Activated T-cell treated with anti-CD3 and anti-CD28 coated beads, Interleukin-2, amount 50 U/mL, for 4 hours (primary cell): Measurements from ENCODE around the gene PLEK. TPM values are rescaled to one million over a fixed set of nuclear protein-coding genes. Genes with fewer than 3 reads are reported as not detected.
A peak's percentile ranks its signal among the peaks of the same experiment; 100 is the strongest.

Experiments
- ATAC-seq, 2 donors: fragments of 200-7000 bp; cut with Tn5 transposase; one replicate each; pipeline ENCODE4 v1.10.0; 2021
- DNase-seq: peaks from one replicate; pipeline ENCODE4 v3.0.0-alpha.2; 2020
- H3K27me3 Mint-ChIP-seq: one replicate; pipeline ENCODE4 v1.8.0; 2021; ENCODE audit warnings: low read depth, mixed read lengths
- H3K36me3 Mint-ChIP-seq: one replicate; pipeline ENCODE4 v1.8.0; 2022; ENCODE audit warnings: mixed read lengths; ENCODE audit not compliant: insufficient read depth
- H3K4me1 Mint-ChIP-seq: one replicate; pipeline ENCODE4 v1.8.0; 2021; ENCODE audit warnings: low read depth, mixed read lengths
- H3K4me3 Mint-ChIP-seq: one replicate; pipeline ENCODE4 v1.8.0; 2021; ENCODE audit warnings: mild to moderate bottlenecking, moderate library complexity, mixed read lengths
- H3K9me3 Mint-ChIP-seq: one replicate; pipeline ENCODE4 v1.8.0; 2021; ENCODE audit warnings: mixed read lengths
- total RNA-seq, 3 donors: library from RNA; stranded (reverse); gene quantifications; one replicate each; pipeline ENCODE4 v1.2.1, GENCODE V29; 2021

PLEK gene
- total RNA-seq, 3 donors from 2014 or later = 2.6 to 7.8 (median 7.8) TPM

- Mint-ChIP-seq H3K9me3 (peaks cover 12% of the 10 kb centered on the region), H3K27me3 (peaks cover 2% of the 10 kb centered on the region), H3K4me3 (no peak overlapping the region), H3K36me3 (peaks cover under 1% of the 10 kb centered on the region), H3K4me1 (peaks cover 31% of the 10 kb centered on the region)
- no peak for ATAC-seq
- no peak for DNase-seq
These were observed 46.5 kb downstream of the PLEK start for GRCh38 chr2:68411397-68412126.

GRCh38 chr2:68412127-68412819 lies 47.2 kb downstream of the PLEK start:
- no peak for ATAC-seq
- no peak overlapping the region for H3K4me3 Mint-ChIP-seq
- H3K36me3 Mint-ChIP-seq = no peaks in the 10 kb centered on the region
- H3K9me3 Mint-ChIP-seq = peaks cover 9% of the 10 kb centered on the region
- H3K27me3 Mint-ChIP-seq = peaks cover 2% of the 10 kb centered on the region
- no peak for DNase-seq
- peaks cover 36% of the 10 kb centered on the region for H3K4me1 Mint-ChIP-seq

GRCh38 chr2:68413466-68413865 lies 48.4 kb downstream of the PLEK start:
- ATAC-seq (no peak), DNase-seq (no peak)
- no peak overlapping the region for H3K4me3 Mint-ChIP-seq
- no peaks in the 10 kb centered on the region for H3K9me3 Mint-ChIP-seq
- no peaks in the 10 kb centered on the region for H3K36me3 Mint-ChIP-seq
- peaks cover 2% of the 10 kb centered on the region for H3K27me3 Mint-ChIP-seq
- H3K4me1 Mint-ChIP-seq = peaks cover 46% of the 10 kb centered on the region

GRCh38 chr2:68414452-68414851 lies 49.4 kb downstream of the PLEK start:
- DNase-seq = no peak
- Mint-ChIP-seq H3K36me3 (no peaks in the 10 kb centered on the region), H3K27me3 (peaks cover 2% of the 10 kb centered on the region), H3K4me1 (peaks cover 50% of the 10 kb centered on the region), H3K4me3 (no peak overlapping the region), H3K9me3 (no peaks in the 10 kb centered on the region)
- ATAC-seq = no peak

GRCh38 chr2:68414876-68415275 lies 49.8 kb downstream of the PLEK start:
- no peaks in the 10 kb centered on the region for H3K9me3 Mint-ChIP-seq
- no peak for DNase-seq
- no peak for ATAC-seq
- peaks cover 52% of the 10 kb centered on the region for H3K4me1 Mint-ChIP-seq
- no peak overlapping the region for H3K4me3 Mint-ChIP-seq
- no peaks in the 10 kb centered on the region for H3K36me3 Mint-ChIP-seq
- peaks cover 2% of the 10 kb centered on the region for H3K27me3 Mint-ChIP-seq

- Mint-ChIP-seq H3K4me3 (no peak overlapping the region), H3K27me3 (peaks cover 2% of the 10 kb centered on the region), H3K9me3 (no peaks in the 10 kb centered on the region), H3K4me1 (peaks cover 47% of the 10 kb centered on the region), H3K36me3 (no peaks in the 10 kb centered on the region)
- no peak for ATAC-seq
- DNase-seq = no peak
These were observed 50.4 kb downstream of the PLEK start for GRCh38 chr2:68415521-68415920.

- Mint-ChIP-seq H3K36me3 (no peaks in the 10 kb centered on the region), H3K27me3 (peaks cover 2% of the 10 kb centered on the region), H3K9me3 (no peaks in the 10 kb centered on the region), H3K4me1 (peaks cover 44% of the 10 kb centered on the region), H3K4me3 (no peak overlapping the region)
- ATAC-seq = no peak
- DNase-seq = no peak
These were observed 51.1 kb downstream of the PLEK start for GRCh38 chr2:68416081-68416675.

GRCh38 chr2:68417926-68418325 lies 52.8 kb downstream of the PLEK start:
- Mint-ChIP-seq H3K4me1 (peaks cover 33% of the 10 kb centered on the region), H3K9me3 (no peaks in the 10 kb centered on the region), H3K27me3 (peaks cover 2% of the 10 kb centered on the region), H3K36me3 (no peaks in the 10 kb centered on the region), H3K4me3 (no peak overlapping the region)
- DNase-seq = no peak
- ATAC-seq = no peak

- H3K27me3 Mint-ChIP-seq = peaks cover 1% of the 10 kb centered on the region
- ATAC-seq (no peak), DNase-seq (no peak)
- no peaks in the 10 kb centered on the region for H3K9me3 Mint-ChIP-seq
- no peak overlapping the region for H3K4me3 Mint-ChIP-seq
- no peaks in the 10 kb centered on the region for H3K36me3 Mint-ChIP-seq
- peaks cover 31% of the 10 kb centered on the region for H3K4me1 Mint-ChIP-seq
These were observed 53.3 kb downstream of the PLEK start for GRCh38 chr2:68418419-68418818.

- no peak overlapping the region for H3K4me3 Mint-ChIP-seq
- H3K9me3 Mint-ChIP-seq = no peaks in the 10 kb centered on the region
- no peak for DNase-seq
- no peaks in the 10 kb centered on the region for H3K36me3 Mint-ChIP-seq
- H3K27me3 Mint-ChIP-seq = no peaks in the 10 kb centered on the region
- peaks cover 29% of the 10 kb centered on the region for H3K4me1 Mint-ChIP-seq
- no peak for ATAC-seq
These were observed 53.8 kb downstream of the PLEK start for GRCh38 chr2:68418855-68419254.

- ATAC-seq (no peak), DNase-seq (no peak)
- Mint-ChIP-seq H3K27me3 (no peaks in the 10 kb centered on the region), H3K9me3 (no peaks in the 10 kb centered on the region), H3K36me3 (no peaks in the 10 kb centered on the region), H3K4me3 (no peak overlapping the region), H3K4me1 (peaks cover 29% of the 10 kb centered on the region)
These were observed 55.3 kb downstream of the PLEK start for GRCh38 chr2:68420254-68420910.

GRCh38 chr2:68423966-68424650 lies 59.0 kb downstream of the PLEK start:
- Mint-ChIP-seq H3K4me3 (no peak overlapping the region), H3K36me3 (no peaks in the 10 kb centered on the region), H3K4me1 (peaks cover 33% of the 10 kb centered on the region), H3K9me3 (no peaks in the 10 kb centered on the region), H3K27me3 (no peaks in the 10 kb centered on the region)
- ATAC-seq = peak; percentile 83 to 89
- DNase-seq = no peak

GRCh38 chr2:68425503-68425902 lies 60.4 kb downstream of the PLEK start:
- ATAC-seq = no peak
- H3K9me3 Mint-ChIP-seq = no peaks in the 10 kb centered on the region
- no peak for DNase-seq
- no peaks in the 10 kb centered on the region for H3K36me3 Mint-ChIP-seq
- H3K4me1 Mint-ChIP-seq = peaks cover 28% of the 10 kb centered on the region
- H3K4me3 Mint-ChIP-seq = no peak overlapping the region
- H3K27me3 Mint-ChIP-seq = no peaks in the 10 kb centered on the region

- no peak for ATAC-seq
- no peaks in the 10 kb centered on the region for H3K27me3 Mint-ChIP-seq
- peaks cover 28% of the 10 kb centered on the region for H3K4me1 Mint-ChIP-seq
- H3K4me3 Mint-ChIP-seq = no peak overlapping the region
- H3K36me3 Mint-ChIP-seq = no peaks in the 10 kb centered on the region
- no peak for DNase-seq
- H3K9me3 Mint-ChIP-seq = no peaks in the 10 kb centered on the region
These were observed 61.4 kb downstream of the PLEK start for GRCh38 chr2:68426446-68426845.
